ENCODE results near the gene C1orf210.

- TF ChIP-seq POLR2A (IDR thresholded peaks at IDR 0.05) (no peak), CTCF (IDR thresholded peaks at IDR 0.05) (no peak)
These were observed 36.0 kb upstream of the C1orf210 start for GRCh38 chr1:43321331-43321891.

All from adrenal gland (tissue), 5 donors.